AG04450 (cell line): ENCODE data around the gene EEF1G. TPM values are rescaled to one million over a fixed set of nuclear protein-coding genes. Genes with fewer than 3 reads are reported as not detected.

Experiments used
- CTCF ChIA-PET: fragments of 300-600, 350-600 bp; formaldehyde crosslinking; extraction: SDS; loops from one replicate; lab custom pipeline; 2022; ENCODE audit warnings: antibody characterized with exemption, inconsistent platforms; lab: Charles Lee
- POLR2A ChIA-PET: fragments of 350-600 bp; formaldehyde crosslinking; extraction: SDS; loops from one replicate; lab custom pipeline; 2021; ENCODE audit warnings: antibody characterized with exemption, inconsistent platforms; lab: Yijun Ruan, JAX
- DNase-seq: peaks from one replicate; pipeline ENCODE4 v3.0.0-alpha.2; 2011; ENCODE audit warnings: low read depth, low spot score
- H3K27ac ChIP-seq: one replicate; pipeline ENCODE4 v1.5.1; 2012; ENCODE audit warnings: low read depth, low read length, control low read depth
- H3K27me3 ChIP-seq: one replicate; pipeline ENCODE4 v1.6.0; 2012; ENCODE audit warnings: low read length; ENCODE audit not compliant: control insufficient read depth, insufficient read depth
- H3K4me3 ChIP-seq: 2 replicates; pipeline ENCODE4 v1.5.1; 2011; ENCODE audit warnings: mild to moderate bottlenecking, low read depth, low read length, control low read depth
- H3K9me3 ChIP-seq: 2 replicates; pipeline ENCODE4 v1.5.1; 2012; ENCODE audit warnings: low read length; ENCODE audit not compliant: control insufficient read depth, insufficient read depth
- polyA plus RNA-seq: library from polyadenylated mRNA; depleted of rRNA; stranded (reverse); fragments of >200 nt; gene quantifications from 2 replicates; pipeline ENCODE4 v1.2.3, GENCODE V29; 2011
- TF ChIP-seq, protein P1 (sequence below): IDR thresholded peaks from 2 replicates; pipeline ENCODE4 v1.5.1; 2011; ENCODE audit warnings: low read depth, low read length, control low read depth, inconsistent platforms

The EEF1G gene
- polyA plus RNA-seq, 1 experiment, result 2,186 TPM

DNA sequence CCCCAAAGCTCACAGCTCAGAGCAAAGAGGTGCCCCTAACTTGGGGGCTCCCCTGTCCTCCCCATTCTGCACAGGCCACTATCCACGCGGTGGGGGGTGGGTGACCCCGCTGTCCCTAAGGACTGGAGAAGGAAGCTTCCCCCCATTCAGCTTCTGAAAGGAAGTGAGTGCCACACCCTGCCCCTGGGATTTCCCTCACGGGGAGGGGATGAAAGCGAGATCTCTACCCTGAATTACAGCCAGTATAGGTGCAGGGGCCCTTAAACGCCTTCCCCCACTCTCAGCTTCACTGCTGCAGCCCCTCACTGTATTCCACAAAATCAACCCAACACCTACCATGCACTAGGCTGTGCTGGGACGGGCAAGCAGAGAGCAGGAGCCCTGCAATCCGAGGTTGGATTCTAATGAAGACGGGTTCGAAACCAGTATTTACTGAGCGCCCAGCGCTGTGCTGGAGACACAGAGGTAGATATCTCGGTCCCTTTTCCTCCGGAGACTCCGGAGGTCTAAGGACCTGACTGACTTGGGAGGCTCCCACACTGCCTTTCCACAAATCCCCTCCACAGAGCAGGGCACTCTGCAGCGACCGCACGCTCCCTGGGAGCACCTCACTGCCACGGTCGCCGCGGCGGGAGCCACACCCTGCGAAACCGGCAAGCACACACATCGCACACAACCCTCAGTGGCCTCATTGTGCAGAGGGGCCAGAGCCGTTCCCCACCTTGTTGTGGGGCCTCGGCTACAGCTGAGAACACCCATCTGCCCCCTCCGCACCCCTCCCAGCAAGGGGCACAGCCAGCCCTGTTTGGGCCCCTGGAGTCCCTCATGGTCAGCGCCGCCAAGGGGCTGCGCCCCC, 28.9 kb downstream of the EEF1G start:
- no peaks in the 10 kb centered on the region for H3K27me3 ChIP-seq
- ChIA-PET CTCF (interaction anchor here (1.3 to 6.2 kb wide), 6 partner anchors 8 to 165 kb away, joined by 3 to 137 read pairs (median 64); partner anchors contain the start of gene TUT1), POLR2A (interaction anchor here (0.5 to 3.5 kb wide), 9 partner anchors 9 to 150 kb away, joined by 3 to 28 read pairs (median 9); partner anchors contain the start of genes EEF1G and MTA2)
- H3K27ac ChIP-seq, result peak overlapping the region; percentile 57
- TF ChIP-seq, protein P1, sequence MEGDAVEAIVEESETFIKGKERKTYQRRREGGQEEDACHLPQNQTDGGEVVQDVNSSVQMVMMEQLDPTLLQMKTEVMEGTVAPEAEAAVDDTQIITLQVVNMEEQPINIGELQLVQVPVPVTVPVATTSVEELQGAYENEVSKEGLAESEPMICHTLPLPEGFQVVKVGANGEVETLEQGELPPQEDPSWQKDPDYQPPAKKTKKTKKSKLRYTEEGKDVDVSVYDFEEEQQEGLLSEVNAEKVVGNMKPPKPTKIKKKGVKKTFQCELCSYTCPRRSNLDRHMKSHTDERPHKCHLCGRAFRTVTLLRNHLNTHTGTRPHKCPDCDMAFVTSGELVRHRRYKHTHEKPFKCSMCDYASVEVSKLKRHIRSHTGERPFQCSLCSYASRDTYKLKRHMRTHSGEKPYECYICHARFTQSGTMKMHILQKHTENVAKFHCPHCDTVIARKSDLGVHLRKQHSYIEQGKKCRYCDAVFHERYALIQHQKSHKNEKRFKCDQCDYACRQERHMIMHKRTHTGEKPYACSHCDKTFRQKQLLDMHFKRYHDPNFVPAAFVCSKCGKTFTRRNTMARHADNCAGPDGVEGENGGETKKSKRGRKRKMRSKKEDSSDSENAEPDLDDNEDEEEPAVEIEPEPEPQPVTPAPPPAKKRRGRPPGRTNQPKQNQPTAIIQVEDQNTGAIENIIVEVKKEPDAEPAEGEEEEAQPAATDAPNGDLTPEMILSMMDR, result no peak
- H3K4me3 ChIP-seq, result peak overlapping the region; percentile 98
- H3K9me3 ChIP-seq, result peaks cover 6% of the 10 kb centered on the region; the same call in 1 of the 2 replicates
- no peak for DNase-seq

DNA sequence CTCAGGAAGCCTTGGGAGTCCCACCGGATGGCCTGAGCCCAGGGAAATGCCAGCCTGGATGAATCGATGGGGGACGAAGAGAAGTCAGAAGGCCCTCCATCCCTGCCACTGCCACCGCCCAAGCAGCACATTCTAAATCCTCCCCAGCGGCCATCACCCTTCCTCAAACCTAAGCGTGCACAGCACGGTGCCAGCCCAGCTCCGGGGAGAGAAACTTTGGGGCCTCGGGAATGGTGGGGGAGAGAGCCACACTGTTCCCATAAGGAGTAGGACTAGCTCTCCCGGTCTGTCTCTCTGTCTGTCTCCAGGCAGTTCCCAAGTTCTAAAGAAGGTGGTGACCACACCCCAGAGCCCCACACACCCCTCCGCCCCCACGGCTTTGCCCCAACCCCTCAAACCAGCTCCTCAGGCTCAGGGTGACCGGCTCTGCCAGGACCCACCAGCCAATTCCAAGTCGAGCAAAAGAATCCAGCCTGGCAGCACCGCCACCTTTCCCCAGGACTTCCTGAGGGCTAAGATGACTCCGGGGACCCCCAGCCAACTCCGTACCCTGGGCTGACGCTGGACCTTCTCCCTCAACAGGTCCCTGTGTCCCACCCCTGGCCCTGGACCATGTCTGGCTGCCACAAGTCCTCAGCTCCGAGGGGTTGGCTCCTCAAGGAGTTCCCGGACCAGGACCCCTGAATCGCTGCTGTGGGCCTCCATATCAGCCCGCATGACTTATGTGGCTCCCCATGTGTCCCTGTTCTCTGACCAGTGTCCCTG, 29.8 kb downstream of the EEF1G start:
- no peak for DNase-seq
- H3K27me3 ChIP-seq, result no peaks in the 10 kb centered on the region
- TF ChIP-seq, protein P1, result no peak
- H3K4me3 ChIP-seq, result peak overlapping the region; percentile 98
- ChIA-PET CTCF (interaction anchor here (0.6 to 6.2 kb wide), 23 partner anchors 9 to 168 kb away, joined by 3 to 137 read pairs (median 13); partner anchors contain the start of genes EEF1G, LRRN4CL, SCGB1A1 and TUT1), POLR2A (interaction anchor here (0.6 to 3.5 kb wide), 8 partner anchors 10 to 297 kb away, joined by 3 to 28 read pairs (median 10); partner anchors contain the start of genes C11orf98, CSKMT and EEF1G)
- H3K27ac ChIP-seq, result peak overlapping the region; percentile 11
- H3K9me3 ChIP-seq, result peaks cover 6% of the 10 kb centered on the region; the same call in 1 of the 2 replicates

DNA sequence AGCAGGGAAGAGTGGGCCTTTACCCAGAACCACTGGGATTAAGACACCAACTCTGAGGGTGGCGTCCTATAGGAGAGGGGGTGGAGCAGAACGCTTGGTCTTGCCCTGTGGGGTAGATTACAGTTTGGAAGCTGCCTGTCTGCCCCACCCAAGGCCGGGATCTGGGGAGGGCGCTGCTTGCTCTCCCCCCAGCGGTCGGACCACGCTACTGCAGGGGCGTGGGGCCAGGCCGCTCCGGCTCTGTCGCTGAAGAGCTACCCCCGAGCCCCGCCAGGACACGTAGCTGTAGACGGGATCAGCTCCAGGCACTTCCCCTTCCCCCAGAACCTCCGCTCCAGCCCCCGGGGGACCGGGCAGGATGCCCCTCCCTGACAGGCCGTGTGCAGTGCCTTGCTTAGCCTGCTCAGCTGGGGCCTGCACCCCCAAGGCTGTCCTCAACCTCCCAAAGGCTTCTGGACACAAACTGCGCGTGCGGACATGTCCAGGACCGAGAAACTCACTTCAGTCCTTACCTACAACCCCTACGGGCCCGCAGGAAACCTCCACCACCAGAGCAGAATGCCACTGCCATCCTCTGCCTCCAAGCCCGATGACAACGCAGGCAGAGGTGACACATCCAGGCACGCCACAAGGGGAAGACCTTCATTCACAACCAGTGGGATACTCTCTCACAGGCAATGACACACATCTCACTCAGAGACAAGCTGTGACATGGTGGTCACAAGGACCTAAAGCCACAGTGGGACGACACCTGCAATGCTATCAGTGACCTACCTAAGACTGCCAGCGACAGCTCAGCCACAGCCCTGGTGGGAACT, 30.7 kb downstream of the EEF1G start:
- Histone ChIP-seq H3K27ac (peak overlapping the region; percentile 39), H3K4me3 (peak overlapping the region; percentile 98), H3K27me3 (no peaks in the 10 kb centered on the region), H3K9me3 (peaks cover 6% of the 10 kb centered on the region; the same call in 1 of the 2 replicates)
- POLR2A ChIA-PET, result interaction anchor here (0.7 to 3.5 kb wide), 8 partner anchors 11 to 298 kb away, joined by 4 to 28 read pairs (median 12); partner anchors contain the start of genes C11orf98, CSKMT and EEF1G
- TF ChIP-seq, protein P1, result peak; percentile 98
- CTCF ChIA-PET, result interaction anchor here (0.6 to 6.2 kb wide), 41 partner anchors 9 to 168 kb away, joined by 3 to 137 read pairs (median 7); partner anchors contain the start of genes EEF1G, LRRN4CL, SCGB1A1 and TUT1
- DNase-seq, result no peak

DNA sequence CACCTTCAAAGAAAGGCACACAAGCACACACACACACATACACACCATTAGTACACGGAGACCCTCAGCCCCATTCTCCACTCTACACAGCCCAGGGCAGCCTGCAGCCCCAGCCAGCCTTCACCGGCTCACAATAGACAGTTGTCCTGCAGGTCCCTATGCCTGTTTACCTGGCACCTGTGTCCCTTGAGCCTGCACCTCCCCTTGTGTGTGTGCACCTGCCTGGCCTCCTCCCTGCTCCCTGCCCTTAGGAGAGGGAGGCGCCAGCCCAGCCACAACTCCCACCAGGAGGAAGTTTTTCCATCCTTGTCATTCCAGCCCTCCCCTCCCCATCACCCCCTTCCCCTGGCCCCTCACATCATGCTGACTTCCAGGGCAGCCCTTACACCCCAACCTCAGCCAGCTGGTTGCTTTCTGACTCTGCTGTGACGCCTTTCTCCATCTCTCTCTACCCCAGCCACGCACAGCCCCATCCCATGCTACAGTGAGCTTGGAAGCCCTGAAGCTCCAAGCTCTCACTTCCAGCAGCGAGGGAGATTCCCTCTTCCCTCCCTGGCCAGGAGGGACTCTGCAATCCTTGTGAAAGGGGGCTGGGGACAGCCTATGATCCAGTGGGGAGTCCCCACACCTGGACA, 31.5 kb downstream of the EEF1G start:
- H3K27ac ChIP-seq, result peak overlapping the region; percentile 39
- H3K27me3 ChIP-seq, result no peaks in the 10 kb centered on the region
- POLR2A ChIA-PET, result interaction anchor here (1.1 to 3.5 kb wide), 6 partner anchors 12 to 147 kb away, joined by 5 to 28 read pairs (median 14); partner anchors contain the start of genes C11orf98, CSKMT and EEF1G
- TF ChIP-seq, protein P1, result no peak
- no peak for DNase-seq
- H3K4me3 ChIP-seq, result peak overlapping the region; percentile 98
- CTCF ChIA-PET, result interaction anchor here (0.5 to 6.2 kb wide), 29 partner anchors 10 to 151 kb away, joined by 3 to 137 read pairs (median 9); partner anchors contain the start of genes EEF1G, SCGB1A1 and TUT1
- H3K9me3 ChIP-seq, result peaks cover 6% of the 10 kb centered on the region; the same call in 1 of the 2 replicates
